ENCODE results near the gene FARSA.

DNA sequence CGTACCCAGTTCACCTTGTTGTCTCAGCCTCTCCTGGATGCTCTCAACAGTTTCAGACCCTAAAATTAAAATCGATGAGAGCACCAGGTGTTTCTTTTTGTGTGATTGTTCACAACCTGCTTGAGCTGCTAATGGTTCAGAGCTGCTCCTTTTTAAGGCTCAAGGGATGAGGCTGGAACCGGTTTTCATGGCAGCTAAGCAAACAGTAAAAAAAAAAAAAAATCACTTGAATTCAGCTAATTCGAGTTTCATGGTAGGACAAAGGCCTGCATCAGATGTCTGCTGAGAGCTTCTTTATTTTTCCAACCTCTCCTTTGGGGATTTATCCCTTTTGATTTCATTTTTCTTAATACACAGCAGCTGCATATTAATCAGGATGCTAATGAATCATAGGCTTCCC, 20.9 kb downstream of the FARSA start:
- TF ChIP-seq EZH2 (IDR thresholded peaks at IDR 0.05; ENCODE audit: insufficient read depth, poor library complexity, severe bottlenecking) = no peak
- TF ChIP-seq EZH2phosphoT487 (IDR thresholded peaks at IDR 0.05; ENCODE audit: insufficient read depth, low read depth) = no peak

All from GM23248 (cell line).